Astrocyte of the cerebellum (primary cell): ENCODE results near the gene ZNF480.

ENCODE experiments used
- DNase-seq: peaks from one replicate; pipeline ENCODE4 v3.0.0-alpha.2; 2011; ENCODE audit warnings: low read depth
- H3K4me3 ChIP-seq: 2 replicates; pipeline ENCODE4 v1.5.1; 2011; ENCODE audit warnings: mild to moderate bottlenecking, low read depth, low read length, moderate library complexity
- CTCF ChIP-seq: IDR thresholded peaks from 2 replicates; pipeline ENCODE4 v1.5.1; 2012; ENCODE audit warnings: low read length, low read depth, moderate library complexity, mild to moderate bottlenecking; ENCODE audit errors: missing control alignments
- in situ Hi-C: cut with HindIII; loops from 2 replicates; pipeline ENCODE4 v1.10.0; 2017; ENCODE audit warnings: low sequenced_read_pairs

ZNF480 gene

DNA sequence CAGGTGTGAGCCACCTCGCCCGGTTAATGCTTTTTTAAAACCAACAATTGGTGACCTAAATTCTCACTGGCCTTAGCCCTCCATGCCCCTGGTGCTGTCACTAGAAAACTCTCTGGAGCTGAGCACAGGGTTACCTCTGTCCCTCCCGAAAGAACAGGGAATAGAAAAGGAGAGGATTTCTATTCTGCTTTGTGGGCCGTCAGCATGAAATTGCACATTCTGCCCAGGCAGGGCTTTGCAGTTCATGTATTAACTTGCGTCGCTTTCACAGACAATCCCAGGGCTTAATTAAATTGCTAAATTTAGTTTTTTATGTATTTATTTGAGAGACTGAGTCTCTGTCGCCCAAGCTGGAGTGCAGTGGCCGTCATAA, 583 bp upstream of the ZNF480 start:
- in situ Hi-C loops: no loop called here
- H3K4me3 ChIP-seq: peak overlapping the region; percentile 93
- TF ChIP-seq CTCF: no peak
- no peak for DNase-seq

DNA sequence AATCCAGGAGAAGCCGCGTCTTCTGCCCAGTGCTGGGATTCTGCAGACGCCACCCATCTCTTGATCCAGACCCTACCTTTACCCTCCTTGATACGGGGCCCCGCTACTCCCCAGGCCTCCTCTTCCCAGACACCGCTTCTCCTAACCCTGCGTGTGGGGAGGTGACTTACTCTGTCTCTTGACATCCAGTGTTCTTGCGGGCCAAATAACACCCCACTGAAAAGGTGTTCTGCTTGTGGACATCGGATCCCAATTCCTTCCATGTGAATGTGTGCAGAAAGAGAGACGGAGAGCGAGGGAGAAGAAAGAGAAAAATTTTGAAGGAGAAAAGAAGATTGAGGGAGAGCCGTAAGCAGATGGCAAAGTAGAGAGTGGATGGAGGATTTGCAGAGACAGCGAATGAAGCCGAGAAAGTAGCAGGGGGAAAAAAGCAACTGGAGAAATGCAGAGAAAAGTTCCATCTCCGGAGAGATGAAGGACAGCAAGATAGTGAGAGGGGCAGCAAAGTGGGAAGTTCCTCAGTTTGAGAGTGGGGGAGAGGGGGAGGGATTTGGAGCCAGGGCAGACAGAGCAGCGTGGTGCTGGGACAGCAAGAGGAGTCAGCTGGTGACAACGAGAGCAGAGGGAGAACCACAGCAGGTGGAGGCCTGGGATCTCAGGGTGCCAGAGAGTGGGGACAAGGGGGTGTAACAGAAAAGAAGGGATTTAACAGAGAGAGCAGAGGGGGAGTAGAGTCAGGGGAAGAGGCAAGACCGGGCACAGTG, 814 bp downstream of the ZNF480 start:
- no peak for DNase-seq
- in situ Hi-C loops: no loop called here
- H3K4me3 ChIP-seq: peak overlapping the region; percentile 93
- no peak for TF ChIP-seq CTCF

DNA sequence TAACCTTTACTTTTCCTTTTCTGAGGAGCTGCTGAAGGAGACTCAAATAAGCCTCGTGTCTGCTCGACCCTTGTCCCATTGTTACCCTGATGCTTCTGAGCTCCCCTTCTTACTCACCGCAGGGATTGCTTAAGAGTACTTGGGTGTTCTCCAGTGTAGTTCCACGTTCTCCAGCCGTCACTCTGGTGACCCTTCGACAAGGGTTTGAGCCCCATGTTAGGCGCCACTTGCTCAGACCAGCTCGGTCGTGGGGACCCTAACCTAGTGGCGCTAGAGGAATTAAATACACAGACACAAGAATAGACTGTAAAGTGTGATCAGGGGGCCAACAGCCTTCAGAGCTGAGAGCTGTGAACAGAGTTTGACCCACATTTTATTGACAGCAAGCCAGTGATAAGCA, 10.3 kb downstream of the ZNF480 start:
- no peak for DNase-seq
- in situ Hi-C loops: no loop called here
- TF ChIP-seq CTCF: no peak
- no peak overlapping the region for H3K4me3 ChIP-seq

DNA sequence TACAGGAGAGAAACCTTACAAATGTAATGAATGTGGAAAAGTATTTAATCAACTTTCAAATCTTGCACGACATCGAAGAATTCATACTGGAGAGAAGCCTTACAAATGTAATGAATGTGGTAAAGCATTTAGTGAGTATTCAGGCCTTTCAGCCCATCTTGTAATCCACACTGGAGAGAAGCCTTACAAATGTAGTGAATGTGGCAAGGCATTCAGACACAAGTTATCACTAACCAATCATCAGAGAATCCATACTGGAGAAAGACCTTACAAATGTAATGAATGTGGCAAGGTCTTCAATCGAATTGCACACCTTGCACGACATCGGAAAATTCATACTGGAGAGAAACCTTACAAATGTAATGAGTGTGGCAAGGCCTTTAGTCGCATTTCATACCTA, 25.5 kb downstream of the ZNF480 start:
- H3K4me3 ChIP-seq: no peak overlapping the region
- no peak for DNase-seq
- no peak for TF ChIP-seq CTCF
- in situ Hi-C loops: no loop called here

DNA sequence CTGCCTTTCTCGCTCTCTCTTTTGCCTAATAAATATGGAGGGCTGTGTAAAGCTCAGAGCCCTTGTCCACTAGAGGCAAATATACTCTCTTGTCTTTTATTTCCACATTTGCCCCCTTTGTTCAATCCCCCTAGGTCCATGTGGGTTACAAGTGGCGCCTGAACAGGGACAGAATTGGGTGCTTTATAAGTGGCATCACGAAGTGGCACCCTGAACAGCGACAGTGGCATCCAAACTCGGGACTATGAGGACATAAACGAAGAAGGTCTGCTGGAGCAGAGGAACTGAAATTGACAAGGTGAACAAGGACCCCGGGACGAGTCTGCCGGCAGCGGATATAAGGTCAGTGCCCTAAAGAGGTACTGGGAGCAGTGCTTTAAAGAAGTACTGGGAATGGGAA, 34.8 kb downstream of the ZNF480 start:
- in situ Hi-C loops: no loop called here
- H3K4me3 ChIP-seq: no peak overlapping the region
- DNase-seq: no peak
- TF ChIP-seq CTCF: no peak

GRCh38 chr19:52335768-52336116, 38.8 kb downstream of the ZNF480 start:
- peak overlapping the region; percentile 87 for H3K4me3 ChIP-seq
- TF ChIP-seq CTCF: no peak
- DNase-seq: no peak
- in situ Hi-C loops: no loop called here
